Measurements from ENCODE around the gene SPO11. TPM values are rescaled to one million over a fixed set of nuclear protein-coding genes. Genes with fewer than 3 reads are reported as not detected.

Gene SPO11
- total and polyA plus RNA-seq, 2 of the 13 experiments (the other 11 are each of a cell fraction or from before 2014, with no cell fraction given), result not detected

DNA sequence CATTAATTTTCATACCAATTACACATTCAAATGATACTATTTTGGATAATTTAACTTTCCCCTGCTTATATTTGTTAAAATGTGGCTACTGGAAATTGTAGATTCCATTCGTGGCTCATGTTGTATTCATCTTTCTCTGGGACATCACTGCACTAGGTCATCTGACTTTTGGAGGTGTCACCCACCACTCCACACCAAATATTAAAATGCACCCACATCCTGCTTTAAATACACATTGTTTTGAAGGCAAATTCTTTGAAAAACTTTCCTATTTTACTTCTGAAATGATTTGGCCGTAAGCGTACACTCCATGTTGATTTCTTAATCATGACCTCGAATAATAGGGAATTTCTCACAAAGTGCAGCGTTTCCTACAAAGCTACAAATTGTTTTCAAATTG is 52.9 kb downstream of the SPO11 start:
- Histone ChIP-seq H3K4me1 (ENCODE audit: insufficient read depth, low read length) (no peaks in the 10 kb centered on the region), H3K27ac (ENCODE audit: extremely low read length, insufficient read depth, low read length) (no peak overlapping the region), H3K9me3 (ENCODE audit: low read length) (no peaks in the 10 kb centered on the region), H3K36me3 (replicated peaks in 1 of 2; ENCODE audit: control insufficient read depth in 1 of 2, insufficient read depth in 2 of 2, low read length in 2 of 2) (peaks cover 13 to 23% of the 10 kb centered on the region in 2 experiments; a peak in 4 of 5 replicates), H2AFZ (ENCODE audit: low read length) (no peak overlapping the region), H3K27me3 (ENCODE audit: control insufficient read depth in 1 of 2, insufficient read depth in 2 of 2, low read length in 2 of 2) (no peaks in the 10 kb centered on the region), H3K9ac (ENCODE audit: insufficient read depth, low read depth, low read length) (no peak overlapping the region), H3K79me2 (ENCODE audit: insufficient read depth, low read length) (no peaks in the 10 kb centered on the region), H3K4me2 (ENCODE audit: low read depth, low read length) (no peak overlapping the region), H3K4me3 (replicated peaks in 1 of 3; ENCODE audit: insufficient read depth in 1 of 3, low read depth in 2 of 3, low read length in 3 of 3) (no peak overlapping the region), H4K20me1 (ENCODE audit: insufficient read depth, low read length) (0 out of 2 replicates have a peak, but pooled peaks cover 4% of the 10 kb centered on the region)
- ChIA-PET POLR2A (no interaction called here), CTCF (ENCODE audit: low intra/inter-chr PET ratio, low total read pairs) (interaction anchor here (1.2 to 5.2 kb wide), 7 partner anchors 52 to 827 kb away, joined by 4 to 127 read pairs (median 5); no protein-coding TSS in a partner anchor)
- WGBS (ENCODE audit: low lambda C conversion rate), result 91% methylated on average over 5 of the region's 5 CpGs
- in situ Hi-C loops (cut with HindIII; ENCODE audit: extremely low pct_ligation_motif_present, low pct_unique_long_range_greater_than_20kb) (loop anchor here (5.0 to 25.0 kb wide), 3 partner anchors 115 to 830 kb away; no protein-coding TSS in a partner anchor), intact Hi-C loops (cut with micrococcal nuclease; ENCODE audit: unreplicated experiment) (no loop called here)
- ATAC-seq, result no peak
- no peak for DNase-seq (ENCODE audit: low spot score)
- BruUV-seq (replicated peaks), result no TSS peak
- FAIRE-seq, result peak; percentile 64
- TF ChIP-seq GATA4 (IDR thresholded peaks at IDR 0.05; ENCODE audit: borderline replicate concordance, low read depth), result no peak
- no peak for TF ChIP-seq CREB1 (IDR thresholded peaks at IDR 0.05)
- no peak for TF ChIP-seq CREB1 (CRISPR knock-in tag; IDR thresholded peaks at IDR 0.05)
- no peak for TF ChIP-seq EHMT2 (IDR thresholded peaks at IDR 0.05; ENCODE audit: borderline replicate concordance, low read depth, low read length)
- no peak for TF ChIP-seq ZSCAN30 (CRISPR knock-in tag; IDR thresholded peaks at IDR 0.05)
- TF ChIP-seq ZNF407 (CRISPR knock-in tag; IDR thresholded peaks at IDR 0.05; ENCODE audit: not compliant biosample characterization), result no peak
- no peak for TF ChIP-seq ZNF232 (CRISPR knock-in tag; IDR thresholded peaks at IDR 0.05; ENCODE audit: borderline replicate concordance)
- TF ChIP-seq GATAD1 (CRISPR knock-in tag; IDR thresholded peaks at IDR 0.05), result no peak
- TF ChIP-seq, protein P1, sequence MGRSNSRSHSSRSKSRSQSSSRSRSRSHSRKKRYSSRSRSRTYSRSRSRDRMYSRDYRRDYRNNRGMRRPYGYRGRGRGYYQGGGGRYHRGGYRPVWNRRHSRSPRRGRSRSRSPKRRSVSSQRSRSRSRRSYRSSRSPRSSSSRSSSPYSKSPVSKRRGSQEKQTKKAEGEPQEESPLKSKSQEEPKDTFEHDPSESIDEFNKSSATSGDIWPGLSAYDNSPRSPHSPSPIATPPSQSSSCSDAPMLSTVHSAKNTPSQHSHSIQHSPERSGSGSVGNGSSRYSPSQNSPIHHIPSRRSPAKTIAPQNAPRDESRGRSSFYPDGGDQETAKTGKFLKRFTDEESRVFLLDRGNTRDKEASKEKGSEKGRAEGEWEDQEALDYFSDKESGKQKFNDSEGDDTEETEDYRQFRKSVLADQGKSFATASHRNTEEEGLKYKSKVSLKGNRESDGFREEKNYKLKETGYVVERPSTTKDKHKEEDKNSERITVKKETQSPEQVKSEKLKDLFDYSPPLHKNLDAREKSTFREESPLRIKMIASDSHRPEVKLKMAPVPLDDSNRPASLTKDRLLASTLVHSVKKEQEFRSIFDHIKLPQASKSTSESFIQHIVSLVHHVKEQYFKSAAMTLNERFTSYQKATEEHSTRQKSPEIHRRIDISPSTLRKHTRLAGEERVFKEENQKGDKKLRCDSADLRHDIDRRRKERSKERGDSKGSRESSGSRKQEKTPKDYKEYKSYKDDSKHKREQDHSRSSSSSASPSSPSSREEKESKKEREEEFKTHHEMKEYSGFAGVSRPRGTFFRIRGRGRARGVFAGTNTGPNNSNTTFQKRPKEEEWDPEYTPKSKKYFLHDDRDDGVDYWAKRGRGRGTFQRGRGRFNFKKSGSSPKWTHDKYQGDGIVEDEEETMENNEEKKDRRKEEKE (IDR thresholded peaks at IDR 0.05), result no peak
- TF ChIP-seq ATF3 (CRISPR knock-in tag; IDR thresholded peaks at IDR 0.05), result no peak
- TF ChIP-seq HCFC1 (IDR thresholded peaks at IDR 0.05; ENCODE audit: low read depth, low read length), result no peak
- TF ChIP-seq ZNF264 (CRISPR knock-in tag; IDR thresholded peaks at IDR 0.05), result no peak
- no peak for TF ChIP-seq ZNF362 (CRISPR knock-in tag; IDR thresholded peaks at IDR 0.05; ENCODE audit: borderline replicate concordance)
